NCI-H2029 treated with DMSO at 0.1 percent for 48 hours (cell line): ENCODE results near the gene SLC35D1.
A peak's percentile ranks its signal among the peaks of the same experiment; 100 is the strongest.
"Not testable (repeated sequence)": the region's sequence is repeated elsewhere in the genome, so short reads cannot be mapped to it uniquely, and the experiment has no call there.

Experiments
- DNase-seq: peaks from one replicate; lab custom pipeline; 2025; lab: John Stamatoyannopoulos, UW

Gene SLC35D1

GRCh38 chr1:66985835-66986234, 68.1 kb downstream of the SLC35D1 start:
- no peak for DNase-seq

GRCh38 chr1:66984491-66984890, 69.5 kb downstream of the SLC35D1 start:
- no peak for DNase-seq

GRCh38 chr1:66982561-66983260, 71.2 kb downstream of the SLC35D1 start:
- no peak for DNase-seq

- peak; percentile 59 for DNase-seq
Measured at GRCh38 chr1:66981679-66982078, 72.3 kb downstream of the SLC35D1 start.

- peak; percentile 72 for DNase-seq
Measured at GRCh38 chr1:66980745-66981367, 73.1 kb downstream of the SLC35D1 start.

GRCh38 chr1:66979621-66980020, 74.3 kb downstream of the SLC35D1 start:
- DNase-seq, result not testable (repeated sequence)

GRCh38 chr1:66978201-66978600, 75.7 kb downstream of the SLC35D1 start:
- DNase-seq, result no peak

- DNase-seq, result no peak
Measured at GRCh38 chr1:66968574-66968973, 85.4 kb downstream of the SLC35D1 start.

GRCh38 chr1:66966188-66966873, 87.6 kb downstream of the SLC35D1 start:
- not testable (repeated sequence) for DNase-seq

GRCh38 chr1:66957938-66958337, 96.0 kb downstream of the SLC35D1 start:
- DNase-seq, result no peak

- DNase-seq, result no peak
Measured at GRCh38 chr1:66954208-66954607, 99.7 kb downstream of the SLC35D1 start.

- DNase-seq, result no peak
Measured at GRCh38 chr1:66951513-66951912, 102.4 kb downstream of the SLC35D1 start.
